Hematopoietic multipotent progenitor cell (in vitro differentiated cells): ENCODE data around the gene NCAM2. TPM values are rescaled to one million over a fixed set of nuclear protein-coding genes. Genes with fewer than 3 reads are reported as not detected.
"Not testable (repeated sequence)": the region's sequence is repeated elsewhere in the genome, so short reads cannot be mapped to it uniquely, and the experiment has no call there.

Source experiments
- DNase-seq, 3 donors: peaks; one replicate each; pipeline ENCODE4 v3.0.0-alpha.2; 2011 to 2015; ENCODE audit warnings: low read depth in 2 of 3, low spot score in 2 of 3
- total RNA-seq: library from RNA; depleted of rRNA; stranded (reverse); fragments of >200 nt; gene quantifications from one replicate; pipeline ENCODE4 v1.2.3, GENCODE V29; 2012

Gene NCAM2
- total RNA-seq, 1 donor, result under 0.01 TPM

GRCh38 chr21:21404261-21404660 is 406.1 kb downstream of the NCAM2 start:
- not testable (repeated sequence) for DNase-seq

- no peak for DNase-seq
Measured at GRCh38 chr21:21406921-21407320, 408.7 kb downstream of the NCAM2 start.

DNA sequence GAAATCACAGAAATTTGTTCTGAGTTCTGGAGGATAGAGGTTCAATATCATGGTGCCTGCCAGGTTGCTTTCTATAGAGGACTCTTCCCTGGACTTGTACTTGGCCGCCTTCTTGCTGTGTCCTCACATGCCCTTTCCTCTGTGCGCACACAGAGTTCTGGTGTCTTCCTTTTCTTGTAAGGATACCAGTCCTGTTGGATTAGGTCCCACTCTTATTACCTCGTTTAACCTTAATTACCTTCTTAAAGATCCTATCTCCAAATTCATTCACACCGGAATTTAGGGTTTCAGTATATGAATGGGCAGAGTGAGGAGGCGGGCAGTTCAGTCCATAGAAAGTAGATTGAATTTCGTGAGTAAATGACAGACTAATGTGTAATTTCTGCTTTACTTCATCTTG is 413.9 kb downstream of the NCAM2 start:
- no peak for DNase-seq

- no peak for DNase-seq
Measured at GRCh38 chr21:21415741-21416140, 417.5 kb downstream of the NCAM2 start.

DNA sequence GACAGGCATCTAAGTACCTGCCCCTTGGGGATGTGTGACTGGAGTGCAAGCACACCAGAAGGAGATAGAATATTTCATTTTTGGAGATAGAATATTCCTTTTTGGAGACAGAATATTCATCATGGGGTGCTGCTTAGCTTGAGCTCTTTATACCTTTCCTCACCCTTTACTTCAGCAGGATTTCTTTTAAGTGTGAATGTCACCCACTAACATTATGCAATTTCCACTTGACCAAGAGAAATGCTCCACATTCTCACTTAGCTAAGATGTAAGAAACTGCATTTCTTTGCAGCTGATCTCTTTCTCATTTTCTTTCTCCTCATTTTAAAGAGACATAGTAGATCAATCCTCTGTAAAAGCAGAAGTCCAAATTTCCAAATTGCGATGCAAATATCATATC is 436.7 kb downstream of the NCAM2 start:
- DNase-seq, result no peak

DNA sequence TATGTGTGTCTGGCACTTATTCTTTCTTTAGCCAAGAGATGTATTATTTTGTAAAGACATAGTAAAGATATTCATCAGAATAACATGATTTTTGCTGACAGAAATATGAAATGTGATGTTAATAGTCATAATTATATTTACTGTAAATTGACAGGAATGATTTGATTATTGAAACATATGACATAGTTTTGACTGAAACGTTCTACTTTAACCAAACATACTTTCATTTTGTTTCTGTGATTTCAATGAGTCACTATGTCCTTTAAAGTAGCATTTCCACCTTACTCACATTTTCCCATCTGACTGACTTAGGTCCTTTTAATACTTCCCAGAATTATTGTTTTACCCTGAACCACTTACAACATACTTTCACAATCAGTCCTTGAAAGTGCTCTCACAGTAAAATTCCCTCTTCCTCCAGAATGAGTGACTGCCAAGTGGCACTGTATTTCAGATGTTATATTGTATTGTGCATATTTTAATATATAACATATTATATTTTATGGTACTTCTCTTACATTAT is 437.9 kb downstream of the NCAM2 start:
- DNase-seq, result no peak

DNA sequence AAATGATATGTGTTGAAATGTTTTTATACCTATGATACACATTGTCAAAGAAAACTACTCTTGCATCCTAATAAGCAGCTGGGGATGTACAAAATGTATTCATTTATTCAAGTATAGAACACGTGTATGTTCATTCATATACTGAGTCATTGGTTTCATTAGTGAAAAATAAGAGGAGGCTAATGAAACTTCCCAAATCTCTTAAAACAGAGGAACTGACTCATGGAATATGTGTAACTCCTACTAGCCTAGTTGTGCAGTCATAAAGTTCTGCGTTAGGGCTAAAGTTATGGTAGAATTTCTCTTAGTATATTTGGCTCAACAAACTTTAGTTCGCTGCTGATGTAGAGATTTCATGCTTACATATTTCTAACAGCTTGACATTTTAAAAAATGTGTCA is 441.6 kb downstream of the NCAM2 start:
- DNase-seq, result no peak

DNA sequence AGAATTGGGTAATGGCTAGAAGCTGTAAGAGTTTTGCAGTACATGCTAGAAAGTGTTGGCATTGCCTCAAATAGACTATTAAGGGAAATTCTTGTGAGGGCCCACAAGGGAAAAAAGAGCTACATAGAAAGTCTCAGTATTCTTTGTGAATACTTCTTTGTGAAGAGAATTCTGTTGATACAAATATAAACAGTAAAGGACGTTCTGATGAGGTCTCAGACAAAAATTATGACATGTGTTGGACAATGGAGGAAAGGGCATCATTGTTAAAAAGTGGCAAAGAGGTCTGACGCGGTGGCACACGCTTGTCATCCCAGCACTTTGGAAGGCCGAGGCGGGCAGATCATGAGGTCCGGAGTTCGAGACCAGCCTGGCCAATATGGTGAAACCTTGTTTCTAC is 458.9 kb downstream of the NCAM2 start:
- DNase-seq, result no peak

GRCh38 chr21:21458124-21458631 is 460.0 kb downstream of the NCAM2 start:
- DNase-seq, result no peak

GRCh38 chr21:21460979-21461378 is 462.8 kb downstream of the NCAM2 start:
- DNase-seq, result no peak

DNA sequence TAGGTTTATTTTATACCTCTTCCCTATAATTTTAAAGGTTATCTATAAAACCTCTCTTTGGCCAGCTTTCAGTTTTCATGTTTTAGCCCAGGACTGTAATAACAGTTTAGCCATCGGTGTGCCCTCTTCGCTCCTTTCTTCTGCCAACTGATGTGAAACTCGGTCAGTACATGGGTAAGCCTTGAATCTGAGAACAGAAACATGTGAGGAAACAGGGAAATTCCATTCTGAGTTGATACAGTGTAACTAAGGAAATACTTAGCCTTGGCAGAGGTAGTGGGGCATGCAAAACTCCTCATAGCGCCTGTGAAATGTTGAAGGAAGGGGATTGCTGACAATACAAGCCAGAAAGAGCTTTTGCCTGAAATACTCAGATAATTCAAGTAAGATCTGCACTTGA is 465.2 kb downstream of the NCAM2 start:
- no peak for DNase-seq

DNA sequence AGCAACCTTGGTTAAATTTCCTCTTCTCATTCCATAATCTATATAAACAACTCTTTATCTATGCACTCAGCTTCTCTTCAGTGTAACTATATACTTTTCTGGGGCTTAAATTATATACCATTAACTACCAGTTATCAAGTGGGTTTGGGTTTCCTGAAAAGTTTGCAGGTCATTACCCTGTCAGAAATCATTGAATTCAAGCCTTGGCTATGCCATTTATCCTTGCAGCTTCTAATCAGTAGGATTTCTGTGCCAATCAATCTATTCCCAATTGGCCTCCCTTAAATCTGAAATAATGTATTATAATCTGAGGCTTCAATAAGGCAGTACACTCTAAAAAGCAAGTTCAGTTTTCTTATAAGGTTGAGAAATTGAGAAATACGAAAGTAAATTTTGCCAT is 466.5 kb downstream of the NCAM2 start:
- no peak for DNase-seq

GRCh38 chr21:21466752-21467151 is 468.5 kb downstream of the NCAM2 start:
- no peak for DNase-seq

- DNase-seq, result no peak
Measured at GRCh38 chr21:21468003-21468402, 469.8 kb downstream of the NCAM2 start.

GRCh38 chr21:21481239-21481638 is 483.0 kb downstream of the NCAM2 start:
- DNase-seq, result no peak

- DNase-seq, result no peak
Measured at GRCh38 chr21:21508859-21509258, 510.6 kb downstream of the NCAM2 start.

- no peak for DNase-seq
Measured at GRCh38 chr21:21530680-21531079, 532.5 kb downstream of the NCAM2 start.

DNA sequence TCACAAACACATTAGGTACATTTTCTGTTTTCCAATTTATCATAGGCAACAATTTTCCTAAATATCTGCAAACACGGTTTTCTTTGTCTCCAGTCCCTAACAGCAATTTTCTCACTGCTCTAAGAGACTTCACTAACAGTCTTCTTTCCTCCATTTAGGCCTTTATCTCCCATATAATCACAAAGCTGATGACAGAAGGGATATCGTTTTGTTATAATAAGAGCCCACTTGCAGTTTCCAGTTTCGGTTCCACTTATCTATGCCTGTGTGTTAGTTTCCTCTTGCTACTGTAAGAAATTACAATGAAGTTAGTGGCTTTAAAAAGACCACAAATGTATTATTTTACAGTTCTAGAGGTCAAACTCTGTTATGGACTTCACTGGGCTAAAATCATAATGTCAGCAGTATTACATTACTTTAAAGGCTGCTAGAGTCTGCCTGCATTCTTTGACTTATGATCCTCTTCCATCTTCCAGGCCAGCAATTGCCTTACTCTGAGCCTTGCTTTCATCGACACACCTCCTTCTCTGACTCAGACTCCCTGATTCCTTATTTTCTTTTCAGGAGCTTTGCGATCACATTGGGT is 549.3 kb downstream of the NCAM2 start:
- no peak for DNase-seq

- DNase-seq, result no peak
Measured at GRCh38 chr21:21559285-21560045, 561.3 kb downstream of the NCAM2 start.
